HepG2 (cell line): ENCODE measurements around the gene GRIP1. TPM values are rescaled to one million over a fixed set of nuclear protein-coding genes. Genes with fewer than 3 reads are reported as not detected.

Experiments
- ATAC-seq: fragments of 200-7000 bp; cut with Tn5 transposase; 3 replicates; pipeline ENCODE4 v1.9.1; 2020; ENCODE audit warnings: mild to moderate bottlenecking, moderate library complexity
- BruUV-seq: library from RNA; stranded (reverse); fragments of 400-500 nt; replicated peaks from 2 replicates; lab custom pipeline; 2021; lab: Mats Ljungman, UMichigan
- CTCF ChIA-PET: fragments of 300-600 bp; formaldehyde crosslinking; extraction: SDS; loops from one replicate; lab custom pipeline; 2021; ENCODE audit warnings: low total read pairs, inconsistent platforms, low intra/inter-chr PET ratio; lab: Yijun Ruan, JAX
- POLR2A ChIA-PET: fragments of 350-600 bp; sonication (Branson Sonifier 250); formaldehyde crosslinking; loops from one replicate; lab custom pipeline; 2020; ENCODE audit warnings: antibody characterized with exemption, inconsistent platforms; lab: Yijun Ruan, JAX
- DNase-seq: peaks from one replicate; pipeline ENCODE4 v3.0.0-alpha.2; 2015; ENCODE audit warnings: low spot score
- FAIRE-seq: peaks from 3 replicates; lab custom pipeline; 2011; peaks lifted over from hg19 to GRCh38; lab: Jason Lieb, UNC
- H2AFZ ChIP-seq: one replicate; pipeline ENCODE4 v1.6.1; 2011; ENCODE audit warnings: low read length, inconsistent platforms
- H3K27ac ChIP-seq: fragments of 300-600 bp; 3 replicates; pipeline ENCODE4 v1.8.0; 2011; ENCODE audit warnings: mixed run types, mild to moderate bottlenecking, mixed read lengths, low read length, inconsistent platforms; ENCODE audit not compliant: insufficient read depth; ENCODE audit errors: extremely low read length
- H3K27me3 ChIP-seq, 2 experiments: fragments of 200-600 bp in 1 of 2; 2 replicates in 1 of 2; 3 replicates in 1 of 2; pipeline versions ENCODE4 v1.6.0 to v1.8.0; 2011; ENCODE audit warnings: low read length in 2 of 2, mild to moderate bottlenecking in 2 of 2, moderate library complexity in 2 of 2, inconsistent platforms in 1 of 2; ENCODE audit not compliant: insufficient read depth in 2 of 2, control insufficient read depth in 1 of 2
- H3K36me3 ChIP-seq, 2 experiments: fragments of 200-600 bp in 1 of 2; replicated peaks in 1 of 2; 2 replicates in 1 of 2; 3 replicates in 1 of 2; pipeline versions ENCODE4 v1.5.1 to v1.8.0; 2011; ENCODE audit warnings: low read length in 2 of 2, inconsistent platforms in 1 of 2; ENCODE audit not compliant: insufficient read depth in 2 of 2, control insufficient read depth in 1 of 2
- H3K4me1 ChIP-seq: 2 replicates; pipeline ENCODE4 v1.5.1; 2012; ENCODE audit warnings: low read length, inconsistent platforms; ENCODE audit not compliant: insufficient read depth
- H3K4me2 ChIP-seq: 2 replicates; pipeline ENCODE4 v1.6.0; 2011; ENCODE audit warnings: low read depth, low read length, inconsistent platforms
- H3K4me3 ChIP-seq, 3 experiments: fragments of 200-600 bp in 1 of 3; sonication (generic), shearing (Covaris generic) in 1 of 3; replicated peaks in 1 of 3; 2 replicates each; pipeline ENCODE4 v1.5.1; 2011 to 2016; ENCODE audit warnings: low read length in 3 of 3, inconsistent platforms in 2 of 3, low read depth in 2 of 3, mild to moderate bottlenecking in 2 of 3, control low read depth in 1 of 3, mixed read lengths in 1 of 3; ENCODE audit not compliant: insufficient read depth in 1 of 3
- H3K79me2 ChIP-seq: one replicate; pipeline ENCODE4 v1.6.1; 2011; ENCODE audit warnings: low read length, inconsistent platforms; ENCODE audit not compliant: insufficient read depth
- H3K9ac ChIP-seq: 2 replicates; pipeline ENCODE4 v1.6.0; 2011; ENCODE audit warnings: mild to moderate bottlenecking, low read depth, low read length, inconsistent platforms; ENCODE audit not compliant: insufficient read depth
- H3K9me3 ChIP-seq: 2 replicates; pipeline ENCODE4 v1.5.1; 2012; ENCODE audit warnings: mild to moderate bottlenecking, low read length
- H4K20me1 ChIP-seq: 2 replicates; pipeline ENCODE4 v1.6.0; 2011; ENCODE audit warnings: inconsistent platforms, mild to moderate bottlenecking, low read length, moderate library complexity; ENCODE audit not compliant: insufficient read depth
- DPF2 ChIP-seq: sonication (generic); formaldehyde crosslinking; IDR thresholded peaks from 2 replicates; pipeline ENCODE4 v1.4.0; 2020; ENCODE audit warnings: mild to moderate bottlenecking, low read depth, missing genetic modification reagents, borderline replicate concordance
- HIVEP1 ChIP-seq: sonication (generic); formaldehyde crosslinking; IDR thresholded peaks from 2 replicates; pipeline ENCODE4 v1.4.0; 2020; ENCODE audit warnings: mild to moderate bottlenecking, missing genetic modification reagents
- JUNB ChIP-seq: sonication (generic); formaldehyde crosslinking; IDR thresholded peaks from 2 replicates; pipeline ENCODE4 v1.8.0; 2022; ENCODE audit warnings: missing genetic modification reagents, mild to moderate bottlenecking, borderline replicate concordance
- PCBP1 ChIP-seq: fragments of 200-400 bp; formaldehyde crosslinking; IDR thresholded peaks from 2 replicates; pipeline ENCODE4 v1.6.1; 2017; ENCODE audit warnings: mild to moderate bottlenecking, low read depth, low read length, borderline replicate concordance
- PPARG ChIP-seq: conservative IDR thresholded peaks from 2 replicates; pipeline ENCODE4 v1.6.1; 2016; ENCODE audit warnings: missing biosample characterization, missing genetic modification reagents
- RBAK ChIP-seq: sonication (generic); formaldehyde crosslinking; IDR thresholded peaks from 2 replicates; pipeline ENCODE4 v1.5.1; 2020; ENCODE audit warnings: mild to moderate bottlenecking, missing genetic modification reagents
- SATB2 ChIP-seq: sonication (generic); formaldehyde crosslinking; IDR thresholded peaks from 2 replicates; pipeline ENCODE4 v1.5.0; 2020; ENCODE audit warnings: missing genetic modification reagents
- SIN3A ChIP-seq: IDR thresholded peaks from 2 replicates; pipeline ENCODE4 v1.6.1; 2011; ENCODE audit warnings: low read depth, mild to moderate bottlenecking, control low read depth, low read length, borderline replicate concordance
- SUZ12 ChIP-seq: fragments of 150-350 bp; IDR thresholded peaks from 2 replicates; pipeline ENCODE4 v1.6.1; 2014; ENCODE audit warnings: low read depth, low read length
- TRAFD1 ChIP-seq: sonication (generic); formaldehyde crosslinking; IDR thresholded peaks from 2 replicates; pipeline ENCODE4 v1.5.1; 2020; ENCODE audit warnings: missing genetic modification reagents, mild to moderate bottlenecking, borderline replicate concordance
- U2AF1 ChIP-seq: fragments of 200-400 bp; formaldehyde crosslinking; optimal IDR thresholded peaks from 2 replicates; pipeline ENCODE3; 2017; ENCODE audit warnings: mild to moderate bottlenecking, low read depth, low read length
- XRCC5 ChIP-seq: fragments of 200-400 bp; formaldehyde crosslinking; optimal IDR thresholded peaks from 2 replicates; pipeline ENCODE3; 2017; ENCODE audit warnings: mild to moderate bottlenecking, low read length
- ZBTB14 ChIP-seq: sonication (generic); formaldehyde crosslinking; IDR thresholded peaks from 2 replicates; pipeline ENCODE4 v1.4.0; 2020; ENCODE audit warnings: missing genetic modification reagents
- ZC3H13 ChIP-seq: sonication (generic); formaldehyde crosslinking; IDR thresholded peaks from 2 replicates; pipeline ENCODE4 v1.8.1; 2023; ENCODE audit warnings: mild to moderate bottlenecking, missing genetic modification reagents, moderate library complexity
- ZNF121 ChIP-seq: sonication (generic); formaldehyde crosslinking; IDR thresholded peaks from 2 replicates; pipeline ENCODE4 v1.5.0; 2020; ENCODE audit warnings: mild to moderate bottlenecking, missing genetic modification reagents
- ZNF18 ChIP-seq: sonication (generic); formaldehyde crosslinking; IDR thresholded peaks from 2 replicates; pipeline ENCODE4 v1.8.0; 2022; ENCODE audit warnings: mild to moderate bottlenecking, missing genetic modification reagents; ENCODE audit not compliant: insufficient replicate concordance
- WGBS: methylation state at CpG from one replicate; pipeline ENCODE4 v1.1.6; 2017; ENCODE audit warnings: low lambda C conversion rate; 5-methylcytosine and 5-hydroxymethylcytosine counted together
- in situ Hi-C: cut with HindIII; loops from 2 replicates; pipeline ENCODE4 v1.10.0; 2017; ENCODE audit warnings: low pct_unique_long_range_greater_than_20kb; ENCODE audit not compliant: extremely low pct_ligation_motif_present
- intact Hi-C: fragments of 100-400 bp; cut with micrococcal nuclease; formaldehyde crosslinking; loops from one replicate; pipeline ENCODE4 v1.10.0; 2022; ENCODE audit not compliant: unreplicated experiment
- polyA plus RNA-seq, 8 experiments: library from polyadenylated mRNA; depleted of rRNA in 3 of 8; stranded (reverse) in 7 of 8; unstranded in 1 of 8; fragments of >200 nt; fragmentation: Illumina TruSeq in 4 of 8; extraction: Trizol in 4 of 8; gene quantifications; 2 replicates each; pipeline versions ENCODE4 v1.2.1 to v1.2.3, GENCODE V29; 2011 to 2016; ENCODE audit warnings: low read depth in 4 of 8, missing spikeins in 1 of 8, mixed read lengths in 1 of 8; ENCODE audit not compliant: insufficient read depth in 1 of 8
- total RNA-seq, 5 experiments: library from RNA; depleted of rRNA; stranded (reverse); fragments of >200 nt; fragmentation: Illumina TruSeq; extraction: Trizol; gene quantifications; 2 replicates each; pipeline ENCODE4 v1.2.3, GENCODE V29; 2016; ENCODE audit warnings: low read depth in 1 of 5

Gene GRIP1
- total and polyA plus RNA-seq, 2 of the 13 experiments (the other 11 are each of a cell fraction or from before 2014, with no cell fraction given), result not detected

- no peaks in the 10 kb centered on the region for H3K4me1 ChIP-seq
- H3K79me2 ChIP-seq, result no peaks in the 10 kb centered on the region
- no peak overlapping the region for H3K4me3 ChIP-seq
- ChIA-PET CTCF (no interaction called here), POLR2A (no interaction called here)
- no peak for TF ChIP-seq ZNF121 (CRISPR knock-in tag)
- TF ChIP-seq SUZ12, result no peak
- no TSS peak for BruUV-seq
- no peaks in the 10 kb centered on the region for H3K9me3 ChIP-seq
- no peaks in the 10 kb centered on the region for H4K20me1 ChIP-seq
- intact Hi-C loops (no loop called here), in situ Hi-C loops (no loop called here)
- DNase-seq (no peak), ATAC-seq (no peak), FAIRE-seq (no peak)
- H3K27me3 ChIP-seq, result 0 out of 5 replicates have a peak, but pooled peaks cover 0 to 3% of the 10 kb centered on the region in 2 experiments
- no peak overlapping the region for H3K27ac ChIP-seq
- no peak overlapping the region for H2AFZ ChIP-seq
- H3K36me3 ChIP-seq, result no peaks in the 10 kb centered on the region
- no peak overlapping the region for H3K4me2 ChIP-seq
- WGBS, result 8% methylated on average over 4 of the region's 4 CpGs
- H3K9ac ChIP-seq, result no peak overlapping the region
Measured at GRCh38 chr12:66430106-66430505, 248.8 kb downstream of the GRIP1 start.

GRCh38 chr12:66428870-66429269 lies 250.0 kb downstream of the GRIP1 start:
- Histone ChIP-seq H2AFZ (no peak overlapping the region), H4K20me1 (no peaks in the 10 kb centered on the region), H3K4me2 (no peak overlapping the region), H3K79me2 (no peaks in the 10 kb centered on the region), H3K4me1 (no peaks in the 10 kb centered on the region)
- intact Hi-C loops, result no loop called here
- DNase-seq (no peak), FAIRE-seq (no peak)
- BruUV-seq, result no TSS peak
- WGBS, result 27% methylated on average over 5 of the region's 5 CpGs
- TF ChIP-seq SATB2 (CRISPR knock-in tag), result no peak
- TF ChIP-seq ZNF18 (CRISPR knock-in tag), result no peak
- TF ChIP-seq PPARG, result no peak
- no peak for TF ChIP-seq U2AF1
- no peak for TF ChIP-seq ZC3H13 (CRISPR knock-in tag)
- no peak for TF ChIP-seq XRCC5
- no peak for TF ChIP-seq DPF2 (CRISPR knock-in tag)
- TF ChIP-seq SIN3A, result no peak
- TF ChIP-seq HIVEP1 (CRISPR knock-in tag), result no peak
- TF ChIP-seq TRAFD1, result no peak
- no peak for TF ChIP-seq JUNB (CRISPR knock-in tag)
- no peak for TF ChIP-seq PCBP1
- TF ChIP-seq RBAK (CRISPR knock-in tag), result no peak
- no peak for TF ChIP-seq ZBTB14 (CRISPR knock-in tag)
- TF ChIP-seq, all 625 proteins: peak for 0
- Histone ChIP-seq H3K4me3 (no peak overlapping the region), H3K9ac (no peak overlapping the region), H3K36me3 (no peaks in the 10 kb centered on the region), H3K9me3 (no peaks in the 10 kb centered on the region), H3K27ac (no peak overlapping the region), H3K27me3 (no peaks in the 10 kb centered on the region; a peak in 1 of 5 replicates)
- in situ Hi-C loops, result no loop called here
- no peak for ATAC-seq
- POLR2A ChIA-PET, result no interaction called here
- CTCF ChIA-PET, result no interaction called here
